HS-5 (cell line): Measurements from ENCODE around the gene SNCA.

Experiments
- DNase-seq: peaks from one replicate; pipeline ENCODE4 v3.0.0-alpha.2; 2012; ENCODE audit warnings: low read depth

SNCA gene

DNA sequence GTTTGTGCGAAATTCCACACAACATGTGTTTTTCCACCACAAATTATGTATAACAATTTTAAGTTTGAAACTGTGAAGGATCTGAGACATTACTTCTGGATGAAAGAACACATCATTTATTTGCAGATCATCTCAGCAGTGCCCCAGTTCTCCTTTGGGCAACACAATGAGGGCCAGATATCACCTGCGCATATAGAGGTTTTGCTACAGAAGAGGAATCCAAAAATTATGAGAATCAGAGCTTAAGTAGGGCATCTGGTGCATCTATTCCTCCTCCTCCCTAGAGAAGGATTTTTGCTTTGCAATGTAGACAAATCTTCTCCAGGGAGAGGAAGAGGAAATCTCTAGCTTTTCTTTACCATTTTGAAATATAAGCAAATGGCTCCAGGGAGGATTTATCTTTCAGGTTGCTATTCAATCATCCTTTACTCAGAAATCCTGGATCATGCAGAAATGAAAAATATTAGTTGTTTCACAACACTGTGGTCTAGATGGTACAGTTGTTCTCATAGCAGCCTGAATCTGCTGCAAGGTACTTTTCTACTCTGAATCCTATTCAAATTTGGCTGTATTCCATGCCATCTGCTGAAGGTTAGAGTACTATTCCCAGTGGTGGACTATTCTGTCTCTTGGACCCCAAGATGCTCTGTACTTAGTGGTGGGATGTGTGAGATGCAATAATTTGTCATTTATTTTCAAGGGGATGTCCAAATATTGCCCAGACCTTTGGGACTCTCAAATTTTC lies 132.1 kb downstream of the SNCA start:
- DNase-seq: no peak

DNA sequence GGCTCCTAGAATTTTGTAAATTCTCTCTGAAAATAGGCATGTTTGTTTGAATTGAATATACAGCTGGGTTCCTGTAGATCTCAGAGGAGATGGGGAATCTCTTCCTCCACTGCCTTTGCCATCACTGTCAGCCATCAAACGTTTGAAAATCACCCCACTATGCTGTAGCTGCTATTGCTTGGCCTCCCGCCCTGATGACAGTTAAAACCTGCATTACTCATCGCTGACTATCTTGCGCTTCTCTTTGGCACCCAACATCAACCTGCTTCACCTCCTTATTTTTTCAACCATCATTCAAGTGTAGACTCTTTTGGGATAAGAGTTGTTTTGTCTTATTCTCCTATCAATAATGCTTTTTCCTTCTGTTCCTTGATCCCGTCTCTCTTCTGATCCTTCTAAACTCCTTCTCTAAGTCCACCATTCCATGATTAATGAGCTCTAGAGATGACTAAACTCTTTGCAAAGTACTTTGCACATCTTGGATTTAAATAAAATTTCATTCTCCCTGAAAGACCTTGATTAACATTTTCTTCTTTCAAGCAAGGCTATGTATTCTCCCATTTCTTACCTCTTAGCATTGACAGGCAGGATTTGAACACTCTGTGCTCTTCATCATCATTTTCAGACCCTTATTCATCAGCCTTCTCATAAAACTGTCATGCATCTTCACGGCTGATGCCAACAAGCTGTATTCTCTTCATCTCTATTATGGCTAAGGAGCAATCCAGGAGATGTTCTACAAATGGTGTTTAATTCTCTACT lies 133.0 kb downstream of the SNCA start:
- DNase-seq: no peak

DNA sequence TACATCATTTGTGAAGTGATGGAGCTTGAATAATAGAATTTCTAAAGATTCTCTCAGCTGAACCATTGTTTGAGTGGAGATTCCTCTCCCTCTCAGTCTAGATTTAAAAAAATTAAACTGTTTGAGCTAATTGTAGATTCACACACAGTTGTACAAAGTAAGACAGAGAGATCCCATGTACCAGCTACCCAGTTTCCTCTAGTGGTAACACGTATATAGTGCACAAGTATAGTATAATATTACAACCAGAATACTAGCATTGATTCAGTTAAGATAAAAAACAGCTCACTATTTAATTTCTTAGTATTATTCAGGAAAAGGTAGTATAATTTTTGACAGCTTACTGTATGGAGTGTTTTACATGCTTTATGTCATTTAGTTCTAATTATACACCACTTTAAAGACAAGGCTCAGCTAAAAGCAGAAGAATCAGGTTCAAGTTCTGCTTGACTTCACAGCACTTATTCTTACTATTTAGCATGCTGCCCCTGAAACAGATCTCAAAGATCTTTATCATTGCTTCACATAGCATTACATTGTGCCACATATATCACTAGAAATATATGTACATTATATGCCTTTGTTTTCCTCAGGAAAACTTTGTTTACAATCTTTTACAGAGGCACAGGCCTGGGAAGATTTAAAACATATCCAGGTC lies 136.1 kb downstream of the SNCA start:
- no peak for DNase-seq

DNA sequence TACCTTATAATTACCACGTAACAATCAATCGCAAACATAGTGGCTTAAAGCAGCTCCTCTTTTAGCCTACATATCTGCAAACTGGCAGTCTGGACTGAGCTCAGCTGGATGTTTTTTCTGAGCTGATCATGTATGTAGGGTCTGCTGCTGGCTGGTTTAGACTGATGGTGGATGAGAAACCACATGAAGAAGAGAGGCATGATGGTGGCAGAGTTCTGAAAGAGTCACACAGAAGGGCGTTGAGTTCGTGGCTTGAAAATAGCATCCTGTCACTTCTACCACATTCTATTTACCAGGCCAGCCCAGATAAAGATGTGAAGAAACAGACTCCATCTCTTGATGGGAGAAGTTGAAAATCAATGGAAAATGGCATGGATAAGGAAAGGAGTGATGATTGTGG lies 151.3 kb downstream of the SNCA start:
- no peak for DNase-seq

DNA sequence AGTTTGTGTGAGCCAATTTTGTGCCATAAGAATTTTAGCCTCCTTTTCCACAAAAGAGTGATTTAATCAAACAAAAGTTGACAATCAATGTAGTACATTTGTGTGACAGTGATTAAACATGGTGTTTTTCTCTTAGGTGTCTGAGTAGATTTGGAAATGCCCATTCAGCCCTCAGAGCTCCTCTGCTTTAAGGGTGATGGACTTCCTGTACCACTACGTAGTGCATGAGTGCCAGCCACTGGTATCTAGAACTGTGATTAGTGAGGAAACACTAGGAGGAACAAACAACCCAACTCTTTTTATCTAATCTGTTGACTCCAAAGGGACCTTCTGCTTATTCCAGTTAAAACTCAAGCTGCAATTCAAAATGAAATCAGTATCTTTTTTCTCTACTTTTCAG lies 151.7 kb downstream of the SNCA start:
- no peak for DNase-seq

DNA sequence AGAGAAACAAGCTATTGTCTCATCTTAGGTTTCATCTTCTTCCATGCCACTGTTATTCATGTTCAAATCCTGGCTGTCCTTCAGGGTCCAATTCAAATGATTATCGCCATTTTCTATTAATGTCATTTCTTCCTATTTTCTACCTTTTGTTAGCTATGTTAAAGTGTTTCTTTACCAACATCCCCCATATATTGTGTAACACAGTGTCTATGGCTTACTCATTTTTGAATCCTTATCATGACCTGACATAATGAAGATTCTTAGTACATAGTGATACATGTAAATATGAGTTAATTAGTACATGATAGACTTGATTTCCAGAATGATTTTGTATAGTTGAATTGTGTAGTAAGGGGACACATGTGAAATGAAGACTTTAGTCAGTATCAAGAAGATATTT lies 152.4 kb downstream of the SNCA start:
- no peak for DNase-seq

DNA sequence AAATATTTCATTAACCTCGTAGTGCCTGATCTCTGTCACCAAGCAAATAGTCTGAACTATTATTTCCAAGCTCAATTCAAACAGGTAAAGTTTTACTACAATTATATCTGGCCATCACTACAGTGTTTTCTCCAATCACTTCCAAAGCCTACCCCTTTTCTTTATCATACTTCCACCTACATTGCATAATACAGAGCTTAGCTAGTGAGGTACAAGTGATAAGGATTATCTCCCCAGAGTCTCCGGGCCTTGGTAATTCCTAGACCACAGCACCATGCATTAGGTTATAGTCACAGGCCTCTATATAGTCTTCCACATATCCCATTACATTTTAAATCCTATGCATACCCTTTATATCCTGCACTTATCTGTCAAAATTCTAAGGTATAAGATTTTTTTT lies 154.2 kb downstream of the SNCA start:
- no peak for DNase-seq

DNA sequence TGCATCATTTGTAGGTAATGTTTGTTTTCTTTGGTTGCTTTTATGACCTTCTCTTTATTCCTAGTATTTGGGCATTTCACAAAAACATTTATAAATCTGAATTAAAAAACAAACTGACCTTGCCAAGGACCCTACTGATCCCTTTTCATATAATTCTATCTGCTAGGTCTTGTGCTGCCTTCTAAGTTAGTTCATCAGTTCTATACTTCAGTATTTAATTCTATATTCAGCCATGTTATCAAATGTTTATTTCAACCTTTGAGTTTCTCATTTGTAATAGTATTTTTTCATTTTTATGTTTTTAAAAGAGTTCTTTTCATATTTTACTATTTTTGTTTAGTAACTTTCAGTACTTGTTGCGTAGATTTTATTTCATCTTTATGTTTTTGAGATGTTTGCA lies 155.3 kb downstream of the SNCA start:
- no peak for DNase-seq

DNA sequence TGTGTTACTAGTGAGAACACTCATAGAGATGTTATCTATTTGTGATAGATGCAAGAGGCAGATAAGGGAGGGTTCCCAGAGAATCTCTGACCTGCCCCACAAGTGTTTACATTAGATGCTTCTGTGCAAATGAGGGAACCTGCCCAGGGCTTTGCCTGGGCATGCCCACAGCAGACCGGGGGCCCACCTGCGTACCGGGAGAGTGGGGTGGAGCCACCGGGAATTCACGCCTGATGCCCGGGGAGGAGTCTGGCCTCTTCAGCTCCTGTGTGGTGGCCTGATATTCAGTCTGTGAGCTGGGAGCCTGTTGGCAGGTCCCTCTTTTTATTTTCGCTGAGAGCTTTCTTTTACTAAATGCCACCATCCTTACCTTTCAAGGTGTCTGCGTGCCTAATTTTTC lies 155.7 kb downstream of the SNCA start:
- DNase-seq: no peak

DNA sequence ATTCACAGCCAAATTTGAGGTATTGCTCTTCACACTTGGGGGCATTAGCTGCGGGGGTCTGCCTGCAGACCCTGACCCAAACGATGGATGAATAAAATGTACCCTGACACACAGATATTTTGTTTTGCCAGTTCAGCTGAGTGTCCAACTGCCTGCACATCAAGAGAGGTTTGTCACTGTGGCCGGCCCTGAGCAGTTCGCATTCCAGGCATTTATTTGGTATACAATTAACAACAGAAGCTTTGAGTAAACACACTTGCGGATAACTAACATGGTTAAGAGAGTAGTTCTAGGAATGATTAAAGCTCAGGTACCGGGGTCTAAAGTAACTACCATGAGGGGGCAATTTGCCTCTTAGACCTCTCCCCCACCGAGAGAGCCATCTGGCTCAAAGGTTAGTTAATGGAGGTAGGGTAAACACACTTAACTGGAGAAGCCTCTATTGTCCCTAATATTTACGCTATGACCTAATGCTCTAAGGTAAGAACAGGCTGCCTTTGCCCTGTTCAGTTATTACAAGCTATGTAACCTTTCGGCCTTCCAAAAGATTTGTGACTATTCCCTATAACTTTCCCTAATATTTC lies 162.0 kb downstream of the SNCA start:
- DNase-seq: no peak
